Measurements from ENCODE around the gene VPS45.
"Not testable (repeated sequence)": the region's sequence is repeated elsewhere in the genome, so short reads cannot be mapped to it uniquely, and the experiment has no call there.

VPS45 gene

GRCh38 chr1:150118716-150119115 lies 51.1 kb downstream of the VPS45 start:
- DNase-seq (ENCODE audit: insufficient read length, low spot score): no peak
- no peak for FAIRE-seq

GRCh38 chr1:150121236-150121862 lies 53.8 kb downstream of the VPS45 start:
- no peak for TF ChIP-seq POU2F2 (IDR thresholded peaks at IDR 0.05; ENCODE audit: low read depth, low read length)
- no peak for TF ChIP-seq POLR2AphosphoS5 (IDR thresholded peaks at IDR 0.05; ENCODE audit: low read depth, low read length)
- no peak for TF ChIP-seq PAX5 (IDR thresholded peaks at IDR 0.05; ENCODE audit: insufficient read depth, low read length, severe bottlenecking)
- TF ChIP-seq TAF1 (IDR thresholded peaks at IDR 0.05; ENCODE audit: low read depth, low read length): no peak
- TF ChIP-seq SPI1 (IDR thresholded peaks at IDR 0.05; ENCODE audit: low read depth, low read length): no peak
- TF ChIP-seq POLR2A (IDR thresholded peaks at IDR 0.05; ENCODE audit: low read depth, low read length): no peak
- FAIRE-seq: no peak

More at GRCh38 chr1:150118716-150119115, 51.1 kb downstream of the VPS45 start:
- no peak for TF ChIP-seq POLR2AphosphoS5 (IDR thresholded peaks at IDR 0.05; ENCODE audit: low read depth, low read length)
- TF ChIP-seq TAF1 (IDR thresholded peaks at IDR 0.05; ENCODE audit: low read depth, low read length): no peak

GRCh38 chr1:150126811-150127210 lies 59.2 kb downstream of the VPS45 start:
- FAIRE-seq: no peak
- no peak for TF ChIP-seq POLR2A (IDR thresholded peaks at IDR 0.05; ENCODE audit: low read depth, low read length)
- no peak for TF ChIP-seq PAX5 (IDR thresholded peaks at IDR 0.05; ENCODE audit: insufficient read depth, low read length, severe bottlenecking)
- no peak for TF ChIP-seq SPI1 (IDR thresholded peaks at IDR 0.05; ENCODE audit: low read depth, low read length)
- TF ChIP-seq POU2F2 (IDR thresholded peaks at IDR 0.05; ENCODE audit: low read depth, low read length): no peak
- no peak for TF ChIP-seq TAF1 (IDR thresholded peaks at IDR 0.05; ENCODE audit: low read depth, low read length)

More at GRCh38 chr1:150121236-150121862, 53.8 kb downstream of the VPS45 start:
- no peak for DNase-seq (ENCODE audit: insufficient read length, low spot score)

GRCh38 chr1:150127464-150127863 lies 59.9 kb downstream of the VPS45 start:
- TF ChIP-seq PAX5 (IDR thresholded peaks at IDR 0.05; ENCODE audit: insufficient read depth, low read length, severe bottlenecking): no peak
- no peak for TF ChIP-seq POU2F2 (IDR thresholded peaks at IDR 0.05; ENCODE audit: low read depth, low read length)
- TF ChIP-seq POLR2A (IDR thresholded peaks at IDR 0.05; ENCODE audit: low read depth, low read length): no peak
- no peak for TF ChIP-seq TAF1 (IDR thresholded peaks at IDR 0.05; ENCODE audit: low read depth, low read length)
- TF ChIP-seq SPI1 (IDR thresholded peaks at IDR 0.05; ENCODE audit: low read depth, low read length): no peak
- no peak for TF ChIP-seq POLR2AphosphoS5 (IDR thresholded peaks at IDR 0.05; ENCODE audit: low read depth, low read length)
- FAIRE-seq: no peak
- no peak for DNase-seq (ENCODE audit: insufficient read length, low spot score)

More at GRCh38 chr1:150126811-150127210, 59.2 kb downstream of the VPS45 start:
- DNase-seq (ENCODE audit: insufficient read length, low spot score): no peak

- DNase-seq (ENCODE audit: insufficient read length, low spot score): no peak
- TF ChIP-seq SPI1 (IDR thresholded peaks at IDR 0.05; ENCODE audit: low read depth, low read length): no peak
- no peak for TF ChIP-seq TAF1 (IDR thresholded peaks at IDR 0.05; ENCODE audit: low read depth, low read length)
- TF ChIP-seq POU2F2 (IDR thresholded peaks at IDR 0.05; ENCODE audit: low read depth, low read length): no peak
- no peak for TF ChIP-seq POLR2AphosphoS5 (IDR thresholded peaks at IDR 0.05; ENCODE audit: low read depth, low read length)
- no peak for TF ChIP-seq PAX5 (IDR thresholded peaks at IDR 0.05; ENCODE audit: insufficient read depth, low read length, severe bottlenecking)
- TF ChIP-seq POLR2A (IDR thresholded peaks at IDR 0.05; ENCODE audit: low read depth, low read length): no peak
- FAIRE-seq: no peak
These were observed 60.3 kb downstream of the VPS45 start for GRCh38 chr1:150127868-150128267.

GRCh38 chr1:150132372-150132771 lies 64.8 kb downstream of the VPS45 start:
- no peak for FAIRE-seq
- TF ChIP-seq POLR2AphosphoS5 (IDR thresholded peaks at IDR 0.05; ENCODE audit: low read depth, low read length) (no peak), SPI1 (IDR thresholded peaks at IDR 0.05; ENCODE audit: low read depth, low read length) (no peak), TAF1 (IDR thresholded peaks at IDR 0.05; ENCODE audit: low read depth, low read length) (no peak), PAX5 (IDR thresholded peaks at IDR 0.05; ENCODE audit: insufficient read depth, low read length, severe bottlenecking) (no peak), POLR2A (IDR thresholded peaks at IDR 0.05; ENCODE audit: low read depth, low read length) (no peak), POU2F2 (IDR thresholded peaks at IDR 0.05; ENCODE audit: low read depth, low read length) (no peak)
- DNase-seq (ENCODE audit: insufficient read length, low spot score): no peak

- DNase-seq (ENCODE audit: insufficient read length, low spot score): no peak
- TF ChIP-seq POLR2AphosphoS5 (IDR thresholded peaks at IDR 0.05; ENCODE audit: low read depth, low read length) (no peak), PAX5 (IDR thresholded peaks at IDR 0.05; ENCODE audit: insufficient read depth, low read length, severe bottlenecking) (no peak), POU2F2 (IDR thresholded peaks at IDR 0.05; ENCODE audit: low read depth, low read length) (no peak), POLR2A (IDR thresholded peaks at IDR 0.05; ENCODE audit: low read depth, low read length) (no peak), TAF1 (IDR thresholded peaks at IDR 0.05; ENCODE audit: low read depth, low read length) (no peak), SPI1 (IDR thresholded peaks at IDR 0.05; ENCODE audit: low read depth, low read length) (no peak)
- FAIRE-seq: no peak
These were observed 67.0 kb downstream of the VPS45 start for GRCh38 chr1:150134537-150134936.

- not testable (repeated sequence) for FAIRE-seq; DNase-seq (ENCODE audit: insufficient read length, low spot score)
These were observed 67.8 kb downstream of the VPS45 start for GRCh38 chr1:150135400-150135799.

- FAIRE-seq (no peak), DNase-seq (ENCODE audit: insufficient read length, low spot score) (no peak)
These were observed 70.5 kb downstream of the VPS45 start for GRCh38 chr1:150138044-150138443.

GRCh38 chr1:150141452-150141851 lies 73.9 kb downstream of the VPS45 start:
- TF ChIP-seq SPI1 (IDR thresholded peaks at IDR 0.05; ENCODE audit: low read depth, low read length) (peak; percentile 80), POLR2AphosphoS5 (IDR thresholded peaks at IDR 0.05; ENCODE audit: low read depth, low read length) (no peak)
- FAIRE-seq: no peak
- no peak for DNase-seq (ENCODE audit: insufficient read length, low spot score)

More at GRCh38 chr1:150138044-150138443, 70.5 kb downstream of the VPS45 start:
- no peak for TF ChIP-seq PAX5 (IDR thresholded peaks at IDR 0.05; ENCODE audit: insufficient read depth, low read length, severe bottlenecking)
- no peak for TF ChIP-seq POLR2A (IDR thresholded peaks at IDR 0.05; ENCODE audit: low read depth, low read length)
- no peak for TF ChIP-seq POU2F2 (IDR thresholded peaks at IDR 0.05; ENCODE audit: low read depth, low read length)
- TF ChIP-seq TAF1 (IDR thresholded peaks at IDR 0.05; ENCODE audit: low read depth, low read length): no peak
- no peak for TF ChIP-seq POLR2AphosphoS5 (IDR thresholded peaks at IDR 0.05; ENCODE audit: low read depth, low read length)
- TF ChIP-seq SPI1 (IDR thresholded peaks at IDR 0.05; ENCODE audit: low read depth, low read length): no peak

Measured in GM12891 (cell line).